GM18907 (cell line): ENCODE results near the gene FAM222A.

ENCODE experiments used
- ATAC-seq: cut with Tn5 transposase; IDR thresholded peaks from one replicate; pipeline ENCODE4 v1.9.1; 2021; ENCODE audit warnings: mild to moderate bottlenecking, moderate library complexity; ENCODE audit not compliant: unreplicated experiment

Gene FAM222A

GRCh38 chr12:109713187-109714070 lies at the start of gene FAM222A:
FAM222A (plus strand) TSS chr12:109713825; CDS start chr12:109744147, 30,322 bp downstream.
- peak; percentile 90 for ATAC-seq

- no peak for ATAC-seq
Observed at GRCh38 chr12:109664402-109664801, 49.2 kb upstream of the FAM222A start.

GRCh38 chr12:109666068-109666467 lies 47.6 kb upstream of the FAM222A start:
- ATAC-seq: no peak

- ATAC-seq: no peak
Observed at GRCh38 chr12:109670731-109671130, 42.9 kb upstream of the FAM222A start.

GRCh38 chr12:109671502-109671901 lies 42.1 kb upstream of the FAM222A start:
- ATAC-seq: no peak

- no peak for ATAC-seq
Observed at GRCh38 chr12:109673379-109673778, 40.2 kb upstream of the FAM222A start.

- no peak for ATAC-seq
Observed at GRCh38 chr12:109673884-109674283, 39.7 kb upstream of the FAM222A start.

GRCh38 chr12:109675411-109675810 lies 38.2 kb upstream of the FAM222A start:
- no peak for ATAC-seq

GRCh38 chr12:109677279-109677691 lies 36.3 kb upstream of the FAM222A start:
- ATAC-seq: no peak

GRCh38 chr12:109678719-109679118 lies 34.9 kb upstream of the FAM222A start:
- no peak for ATAC-seq

- no peak for ATAC-seq
Observed at GRCh38 chr12:109679501-109680263, 33.9 kb upstream of the FAM222A start.

- ATAC-seq: no peak
Observed at GRCh38 chr12:109680264-109681005, 33.2 kb upstream of the FAM222A start.

GRCh38 chr12:109681986-109682707 lies 31.5 kb upstream of the FAM222A start:
- no peak for ATAC-seq

GRCh38 chr12:109682708-109683060 lies 30.9 kb upstream of the FAM222A start:
- no peak for ATAC-seq

GRCh38 chr12:109683316-109683715 lies 30.3 kb upstream of the FAM222A start:
- no peak for ATAC-seq

GRCh38 chr12:109685574-109686447 lies 27.8 kb upstream of the FAM222A start:
- no peak for ATAC-seq

GRCh38 chr12:109686523-109686922 lies 27.1 kb upstream of the FAM222A start:
- ATAC-seq: no peak

GRCh38 chr12:109687250-109687649 lies 26.4 kb upstream of the FAM222A start:
- ATAC-seq: no peak

- no peak for ATAC-seq
Observed at GRCh38 chr12:109689426-109689825, 24.2 kb upstream of the FAM222A start.

GRCh38 chr12:109693160-109693559 lies 20.5 kb upstream of the FAM222A start:
- ATAC-seq: no peak
